ENCODE data around the gene INSC. TPM values are rescaled to one million over a fixed set of nuclear protein-coding genes. Genes with fewer than 3 reads are reported as not detected.

INSC gene
- total and polyA plus RNA-seq, 2 experiments from 2014 or later, result 0.97 to 1.5 TPM

GRCh38 chr11:15202626-15203025 lies 87.9 kb downstream of the INSC start (continued):
- TF ChIP-seq, protein P1, sequence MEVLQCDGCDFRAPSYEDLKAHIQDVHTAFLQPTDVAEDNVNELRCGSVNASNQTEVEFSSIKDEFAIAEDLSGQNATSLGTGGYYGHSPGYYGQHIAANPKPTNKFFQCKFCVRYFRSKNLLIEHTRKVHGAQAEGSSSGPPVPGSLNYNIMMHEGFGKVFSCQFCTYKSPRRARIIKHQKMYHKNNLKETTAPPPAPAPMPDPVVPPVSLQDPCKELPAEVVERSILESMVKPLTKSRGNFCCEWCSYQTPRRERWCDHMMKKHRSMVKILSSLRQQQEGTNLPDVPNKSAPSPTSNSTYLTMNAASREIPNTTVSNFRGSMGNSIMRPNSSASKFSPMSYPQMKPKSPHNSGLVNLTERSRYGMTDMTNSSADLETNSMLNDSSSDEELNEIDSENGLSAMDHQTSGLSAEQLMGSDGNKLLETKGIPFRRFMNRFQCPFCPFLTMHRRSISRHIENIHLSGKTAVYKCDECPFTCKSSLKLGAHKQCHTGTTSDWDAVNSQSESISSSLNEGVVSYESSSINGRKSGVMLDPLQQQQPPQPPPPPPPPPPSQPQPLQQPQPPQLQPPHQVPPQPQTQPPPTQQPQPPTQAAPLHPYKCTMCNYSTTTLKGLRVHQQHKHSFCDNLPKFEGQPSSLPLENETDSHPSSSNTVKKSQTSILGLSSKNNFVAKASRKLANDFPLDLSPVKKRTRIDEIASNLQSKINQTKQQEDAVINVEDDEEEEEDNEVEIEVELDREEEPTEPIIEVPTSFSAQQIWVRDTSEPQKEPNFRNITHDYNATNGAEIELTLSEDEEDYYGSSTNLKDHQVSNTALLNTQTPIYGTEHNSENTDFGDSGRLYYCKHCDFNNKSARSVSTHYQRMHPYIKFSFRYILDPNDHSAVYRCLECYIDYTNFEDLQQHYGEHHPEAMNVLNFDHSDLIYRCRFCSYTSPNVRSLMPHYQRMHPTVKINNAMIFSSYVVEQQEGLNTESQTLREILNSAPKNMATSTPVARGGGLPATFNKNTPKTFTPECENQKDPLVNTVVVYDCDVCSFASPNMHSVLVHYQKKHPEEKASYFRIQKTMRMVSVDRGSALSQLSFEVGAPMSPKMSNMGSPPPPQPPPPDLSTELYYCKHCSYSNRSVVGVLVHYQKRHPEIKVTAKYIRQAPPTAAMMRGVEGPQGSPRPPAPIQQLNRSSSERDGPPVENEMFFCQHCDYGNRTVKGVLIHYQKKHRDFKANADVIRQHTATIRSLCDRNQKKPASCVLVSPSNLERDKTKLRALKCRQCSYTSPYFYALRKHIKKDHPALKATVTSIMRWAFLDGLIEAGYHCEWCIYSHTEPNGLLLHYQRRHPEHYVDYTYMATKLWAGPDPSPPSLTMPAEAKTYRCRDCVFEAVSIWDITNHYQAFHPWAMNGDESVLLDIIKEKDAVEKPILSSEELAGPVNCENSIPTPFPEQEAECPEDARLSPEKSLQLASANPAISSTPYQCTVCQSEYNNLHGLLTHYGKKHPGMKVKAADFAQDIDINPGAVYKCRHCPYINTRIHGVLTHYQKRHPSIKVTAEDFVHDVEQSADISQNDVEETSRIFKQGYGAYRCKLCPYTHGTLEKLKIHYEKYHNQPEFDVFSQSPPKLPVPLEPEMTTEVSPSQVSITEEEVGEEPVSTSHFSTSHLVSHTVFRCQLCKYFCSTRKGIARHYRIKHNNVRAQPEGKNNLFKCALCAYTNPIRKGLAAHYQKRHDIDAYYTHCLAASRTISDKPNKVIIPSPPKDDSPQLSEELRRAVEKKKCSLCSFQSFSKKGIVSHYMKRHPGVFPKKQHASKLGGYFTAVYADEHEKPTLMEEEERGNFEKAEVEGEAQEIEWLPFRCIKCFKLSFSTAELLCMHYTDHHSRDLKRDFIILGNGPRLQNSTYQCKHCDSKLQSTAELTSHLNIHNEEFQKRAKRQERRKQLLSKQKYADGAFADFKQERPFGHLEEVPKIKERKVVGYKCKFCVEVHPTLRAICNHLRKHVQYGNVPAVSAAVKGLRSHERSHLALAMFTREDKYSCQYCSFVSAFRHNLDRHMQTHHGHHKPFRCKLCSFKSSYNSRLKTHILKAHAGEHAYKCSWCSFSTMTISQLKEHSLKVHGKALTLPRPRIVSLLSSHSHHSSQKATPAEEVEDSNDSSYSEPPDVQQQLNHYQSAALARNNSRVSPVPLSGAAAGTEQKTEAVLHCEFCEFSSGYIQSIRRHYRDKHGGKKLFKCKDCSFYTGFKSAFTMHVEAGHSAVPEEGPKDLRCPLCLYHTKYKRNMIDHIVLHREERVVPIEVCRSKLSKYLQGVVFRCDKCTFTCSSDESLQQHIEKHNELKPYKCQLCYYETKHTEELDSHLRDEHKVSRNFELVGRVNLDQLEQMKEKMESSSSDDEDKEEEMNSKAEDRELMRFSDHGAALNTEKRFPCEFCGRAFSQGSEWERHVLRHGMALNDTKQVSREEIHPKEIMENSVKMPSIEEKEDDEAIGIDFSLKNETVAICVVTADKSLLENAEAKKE (CRISPR knock-in tag; IDR thresholded peaks at IDR 0.05), result no peak
- no peak for TF ChIP-seq NANOG (IDR thresholded peaks at IDR 0.05; ENCODE audit: borderline replicate concordance)
- no peak for TF ChIP-seq ZNF331 (CRISPR knock-in tag; IDR thresholded peaks at IDR 0.05; ENCODE audit: low read depth)
- TF ChIP-seq, protein P2, sequence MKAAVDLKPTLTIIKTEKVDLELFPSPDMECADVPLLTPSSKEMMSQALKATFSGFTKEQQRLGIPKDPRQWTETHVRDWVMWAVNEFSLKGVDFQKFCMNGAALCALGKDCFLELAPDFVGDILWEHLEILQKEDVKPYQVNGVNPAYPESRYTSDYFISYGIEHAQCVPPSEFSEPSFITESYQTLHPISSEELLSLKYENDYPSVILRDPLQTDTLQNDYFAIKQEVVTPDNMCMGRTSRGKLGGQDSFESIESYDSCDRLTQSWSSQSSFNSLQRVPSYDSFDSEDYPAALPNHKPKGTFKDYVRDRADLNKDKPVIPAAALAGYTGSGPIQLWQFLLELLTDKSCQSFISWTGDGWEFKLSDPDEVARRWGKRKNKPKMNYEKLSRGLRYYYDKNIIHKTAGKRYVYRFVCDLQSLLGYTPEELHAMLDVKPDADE (IDR thresholded peaks at IDR 0.05), result no peak
- no peak for TF ChIP-seq EZH2phosphoT487 (IDR thresholded peaks at IDR 0.05; ENCODE audit: unreplicated experiment)
- TF ChIP-seq CREB1 (CRISPR knock-in tag; IDR thresholded peaks at IDR 0.05; ENCODE audit: low read depth), result no peak
- no peak for TF ChIP-seq POLR2AphosphoS5 (IDR thresholded peaks at IDR 0.05; ENCODE audit: low read depth)
- no peak for TF ChIP-seq ZNF114 (CRISPR knock-in tag; IDR thresholded peaks at IDR 0.05)
- no peak for TF ChIP-seq STAT1 (IDR thresholded peaks at IDR 0.05; ENCODE audit: unreplicated experiment)
- no peak for TF ChIP-seq EZH2 (IDR thresholded peaks at IDR 0.05; ENCODE audit: low read depth, unreplicated experiment)
- TF ChIP-seq JUNB (IDR thresholded peaks at IDR 0.05; ENCODE audit: unreplicated experiment), result no peak

Measured in GM23338 (cell line).